Stimulated activated CD4-positive, alpha-beta T cell treated with anti-CD3 and anti-CD28 coated beads, Interleukin-15, amount 100 ng/mL, for 24 hours (primary cell): ENCODE measurements around the gene LIN7C.
"Not testable (repeated sequence)": the region's sequence is repeated elsewhere in the genome, so short reads cannot be mapped to it uniquely, and the experiment has no call there.

Experiments
- DNase-seq: peaks from one replicate; pipeline ENCODE4 v3.0.0-alpha.2; 2020

The LIN7C gene

GRCh38 chr11:27506200-27507182, at the start of gene LIN7C:
Gene LIN7C (minus strand): TSS chr11:27506769. CDS start chr11:27506752, 17 bp downstream.
- peak; percentile 95 for DNase-seq

- no peak for DNase-seq
Measured at GRCh38 chr11:27555264-27555663, 48.7 kb upstream of the LIN7C start.

GRCh38 chr11:27553186-27553585, 46.6 kb upstream of the LIN7C start:
- DNase-seq = no peak

GRCh38 chr11:27552341-27552740, 45.8 kb upstream of the LIN7C start:
- DNase-seq = no peak

- no peak for DNase-seq
Measured at GRCh38 chr11:27551127-27551526, 44.6 kb upstream of the LIN7C start.

- no peak for DNase-seq
Measured at GRCh38 chr11:27545946-27546345, 39.4 kb upstream of the LIN7C start.

GRCh38 chr11:27545035-27545434, 38.5 kb upstream of the LIN7C start:
- no peak for DNase-seq

GRCh38 chr11:27541790-27542189, 35.2 kb upstream of the LIN7C start:
- DNase-seq = no peak

GRCh38 chr11:27540051-27540450, 33.5 kb upstream of the LIN7C start:
- no peak for DNase-seq

GRCh38 chr11:27535103-27535502, 28.5 kb upstream of the LIN7C start:
- no peak for DNase-seq

- DNase-seq = no peak
Measured at GRCh38 chr11:27532652-27533325, 26.2 kb upstream of the LIN7C start.

- DNase-seq = no peak
Measured at GRCh38 chr11:27528712-27529111, 22.1 kb upstream of the LIN7C start.

- no peak for DNase-seq
Measured at GRCh38 chr11:27526535-27526934, 20.0 kb upstream of the LIN7C start.

GRCh38 chr11:27525824-27526516, 19.4 kb upstream of the LIN7C start:
- no peak for DNase-seq

GRCh38 chr11:27524155-27524554, 17.6 kb upstream of the LIN7C start:
- DNase-seq = no peak

- no peak for DNase-seq
Measured at GRCh38 chr11:27520226-27520625, 13.7 kb upstream of the LIN7C start.

GRCh38 chr11:27518518-27518917, 11.9 kb upstream of the LIN7C start:
- no peak for DNase-seq

- not testable (repeated sequence) for DNase-seq
Measured at GRCh38 chr11:27517490-27517889, 10.9 kb upstream of the LIN7C start.

GRCh38 chr11:27514558-27514957, 8.0 kb upstream of the LIN7C start:
- DNase-seq = no peak

GRCh38 chr11:27514076-27514475, 7.5 kb upstream of the LIN7C start:
- DNase-seq = no peak

GRCh38 chr11:27513389-27513788, 6.8 kb upstream of the LIN7C start:
- DNase-seq = no peak

- DNase-seq = no peak
Measured at GRCh38 chr11:27512238-27512637, 5.7 kb upstream of the LIN7C start.

- DNase-seq = no peak
Measured at GRCh38 chr11:27509908-27510307, 3.3 kb upstream of the LIN7C start.
